Measurements from ENCODE around the gene PTPN12. TPM values are rescaled to one million over a fixed set of nuclear protein-coding genes. Genes with fewer than 3 reads are reported as not detected.
A peak's percentile ranks its signal among the peaks of the same experiment; 100 is the strongest.

Gene PTPN12
- total RNA-seq, 3 donors from 2014 or later, result 161 to 176 (median 168) TPM

DNA sequence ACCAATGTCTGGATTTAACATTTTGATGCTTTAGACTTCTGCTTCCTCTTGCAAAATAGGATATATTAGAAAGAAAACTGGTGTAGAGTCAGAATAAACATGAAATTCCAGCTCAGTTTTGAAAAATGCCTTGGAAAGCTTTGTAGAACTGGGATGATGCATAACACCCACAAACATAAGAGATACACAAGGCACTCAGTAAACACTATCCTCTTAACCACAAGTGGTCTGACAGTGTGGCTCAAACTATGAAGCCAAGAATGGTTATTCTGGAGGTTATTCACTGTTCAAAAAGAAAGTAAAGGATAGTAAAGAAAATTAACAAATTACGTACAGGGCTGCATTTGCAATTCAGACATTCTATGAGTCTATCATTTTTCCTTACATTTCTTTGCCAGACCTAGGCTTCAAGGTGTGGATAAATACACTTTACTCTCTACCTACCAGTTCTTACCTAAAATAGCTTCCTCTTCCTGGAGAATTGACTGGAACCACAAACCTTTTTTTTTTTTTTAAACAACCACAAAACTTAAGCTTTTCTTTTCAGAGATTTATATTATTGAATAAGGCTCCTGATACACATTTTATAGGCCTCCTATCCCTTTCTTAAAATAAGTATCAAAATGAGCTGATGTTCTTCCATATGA lies 150.1 kb downstream of the PTPN12 start:
- intact Hi-C loops (cut with DNase I; ENCODE audit: low total_unique reads), result no loop called here
- no peak for TF ChIP-seq POLR2AphosphoS5 (IDR thresholded peaks at IDR 0.05)
- TF ChIP-seq POLR2A (IDR thresholded peaks at IDR 0.05), result no peak
- peak overlapping the region; percentile 62 to 77 for H3K27ac ChIP-seq
- H3K4me1 ChIP-seq, result peaks cover 0 to 7% of the 10 kb centered on the region in 2 donors
- H3K9me3 ChIP-seq, result no peaks in the 10 kb centered on the region
- H3K36me3 ChIP-seq, result no peaks in the 10 kb centered on the region
- no peak for DNase-seq (ENCODE audit: low spot score in 2 of 2)
- H3K27me3 ChIP-seq, result no peaks in the 10 kb centered on the region
- no peak overlapping the region for H3K4me3 ChIP-seq

DNA sequence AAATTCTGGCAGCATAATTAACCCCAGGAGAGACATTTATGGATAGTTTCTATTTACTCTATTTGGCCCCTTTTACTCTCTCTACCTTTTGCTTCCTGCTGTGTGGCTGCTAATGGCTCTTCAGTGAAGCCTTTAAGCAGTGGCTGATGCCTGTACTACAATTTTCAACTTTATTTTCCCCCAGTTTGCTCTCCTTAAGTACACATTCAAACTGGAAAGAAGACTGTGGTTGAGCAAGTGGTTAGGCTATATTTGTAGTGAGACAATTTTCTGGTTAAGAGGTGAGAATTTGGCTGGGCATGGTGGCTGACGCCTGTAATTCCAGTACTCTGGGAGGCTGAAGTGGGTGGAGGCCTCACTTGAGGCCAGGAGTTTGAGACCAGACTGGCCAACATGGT lies 150.7 kb downstream of the PTPN12 start:
- no peaks in the 10 kb centered on the region for H3K36me3 ChIP-seq
- no peak overlapping the region for H3K4me3 ChIP-seq
- peak overlapping the region; percentile 49 to 77 for H3K27ac ChIP-seq
- DNase-seq (ENCODE audit: low spot score in 2 of 2), result no peak
- H3K9me3 ChIP-seq, result no peaks in the 10 kb centered on the region
- no peak for TF ChIP-seq POLR2A (IDR thresholded peaks at IDR 0.05)
- TF ChIP-seq, protein P1, sequence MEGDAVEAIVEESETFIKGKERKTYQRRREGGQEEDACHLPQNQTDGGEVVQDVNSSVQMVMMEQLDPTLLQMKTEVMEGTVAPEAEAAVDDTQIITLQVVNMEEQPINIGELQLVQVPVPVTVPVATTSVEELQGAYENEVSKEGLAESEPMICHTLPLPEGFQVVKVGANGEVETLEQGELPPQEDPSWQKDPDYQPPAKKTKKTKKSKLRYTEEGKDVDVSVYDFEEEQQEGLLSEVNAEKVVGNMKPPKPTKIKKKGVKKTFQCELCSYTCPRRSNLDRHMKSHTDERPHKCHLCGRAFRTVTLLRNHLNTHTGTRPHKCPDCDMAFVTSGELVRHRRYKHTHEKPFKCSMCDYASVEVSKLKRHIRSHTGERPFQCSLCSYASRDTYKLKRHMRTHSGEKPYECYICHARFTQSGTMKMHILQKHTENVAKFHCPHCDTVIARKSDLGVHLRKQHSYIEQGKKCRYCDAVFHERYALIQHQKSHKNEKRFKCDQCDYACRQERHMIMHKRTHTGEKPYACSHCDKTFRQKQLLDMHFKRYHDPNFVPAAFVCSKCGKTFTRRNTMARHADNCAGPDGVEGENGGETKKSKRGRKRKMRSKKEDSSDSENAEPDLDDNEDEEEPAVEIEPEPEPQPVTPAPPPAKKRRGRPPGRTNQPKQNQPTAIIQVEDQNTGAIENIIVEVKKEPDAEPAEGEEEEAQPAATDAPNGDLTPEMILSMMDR (IDR thresholded peaks at IDR 0.05), result peak in 1 of 3 donors; percentile 11
- H3K27me3 ChIP-seq, result no peaks in the 10 kb centered on the region
- intact Hi-C loops (cut with DNase I; ENCODE audit: low total_unique reads), result no loop called here
- peaks cover 0 to 7% of the 10 kb centered on the region in 2 donors for H3K4me1 ChIP-seq

Other genes starting within 250 kb of the PTPN12 start
- gene GSAP, start 120.9 kb upstream of the PTPN12 start, total RNA-seq, result 10 to 100 TPM; 25.8 to 35.7 (median 27.5) TPM
- gene RSBN1L, start 159.2 kb downstream of the PTPN12 start, total RNA-seq, result 10 to 100 TPM; 13.9 to 34.5 (median 29.8) TPM

All from breast epithelium (tissue), 4 donors.